ENCODE results near the gene TNNI3K. TPM values are rescaled to one million over a fixed set of nuclear protein-coding genes. Genes with fewer than 3 reads are reported as not detected.

TNNI3K gene
- total RNA-seq, 1 experiment from 2014 or later, result not detected

DNA sequence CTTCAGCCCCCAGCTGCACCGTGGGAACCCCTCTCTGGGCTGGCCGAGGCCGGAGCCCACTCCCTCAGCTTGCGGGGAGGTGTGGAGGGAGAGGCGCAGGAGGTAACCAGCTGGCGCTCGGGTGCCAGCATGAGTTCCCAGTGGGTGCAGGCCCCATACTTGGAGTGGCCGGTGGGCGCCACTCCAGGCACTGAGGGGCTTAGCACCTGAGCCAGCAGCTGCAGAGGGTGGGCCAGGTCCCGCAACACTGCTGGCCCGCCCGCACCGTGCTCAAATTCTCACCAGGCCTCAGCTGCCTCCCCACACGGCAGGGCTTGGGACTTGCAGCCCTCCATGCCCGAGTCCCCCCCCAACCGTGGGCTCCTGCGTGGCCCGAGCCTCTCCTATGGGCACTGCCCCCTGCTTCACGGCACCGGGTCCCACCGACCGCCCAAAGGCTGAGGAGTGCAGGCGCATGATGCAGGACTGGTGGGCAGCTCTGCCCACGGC is 230.1 kb downstream of the TNNI3K start:
- Histone ChIP-seq H4K5ac (ENCODE audit: insufficient read length, low read depth, low read length) (no peak overlapping the region), H2BK20ac (ENCODE audit: low read depth, low read length, poor library complexity, severe bottlenecking) (no peak overlapping the region), H3K9me3 (ENCODE audit: control insufficient read depth, low read depth, low read length) (no peaks in the 10 kb centered on the region), H2AFZ (ENCODE audit: low read length) (no peak overlapping the region), H2BK120ac (ENCODE audit: low read depth, low read length, poor library complexity, severe bottlenecking) (no peak overlapping the region), H2BK12ac (ENCODE audit: insufficient read length, low read depth, low read length) (no peak overlapping the region), H2AK5ac (ENCODE audit: insufficient read length, low read length) (no peak overlapping the region), H3K23me2 (ENCODE audit: insufficient read length, low read depth, low read length, poor library complexity, severe bottlenecking) (no peaks in the 10 kb centered on the region), H4K20me1 (ENCODE audit: control insufficient read depth, insufficient read depth, insufficient read length) (no peaks in the 10 kb centered on the region), H3K27ac (ENCODE audit: insufficient read length, low read depth, low read length) (no peak overlapping the region), H3K4me1 (ENCODE audit: insufficient read depth, low read length) (no peaks in the 10 kb centered on the region), H4K8ac (replicated peaks; ENCODE audit: insufficient read length, low read depth, low read length) (no peak overlapping the region), H3T11ph (ENCODE audit: low read length) (no peak overlapping the region), H3K4ac (ENCODE audit: low read depth, low read length) (no peak overlapping the region), H3K27me3 (ENCODE audit: insufficient read depth, low read length) (no peaks in the 10 kb centered on the region), H3K56ac (ENCODE audit: insufficient read length, low read depth, low read length) (no peak overlapping the region), H4K91ac (ENCODE audit: insufficient read length, low read depth, low read length) (no peak overlapping the region), H2BK15ac (ENCODE audit: low read depth, low read length) (no peak overlapping the region), H3K79me1 (ENCODE audit: insufficient read depth, low read depth, low read length, poor library complexity, severe bottlenecking) (no peaks in the 10 kb centered on the region), H2BK5ac (ENCODE audit: insufficient read length, low read length) (no peak overlapping the region), H3K23ac (ENCODE audit: insufficient read length, low read depth, low read length) (no peak overlapping the region), H3K14ac (ENCODE audit: insufficient read depth, low read length) (no peak overlapping the region), H3K9ac (ENCODE audit: extremely low read depth, insufficient read length, low read length) (no peak overlapping the region), H3K4me2 (ENCODE audit: insufficient read depth, insufficient read length, low read length) (no peak overlapping the region), H3K18ac (ENCODE audit: insufficient read length, low read depth, low read length) (no peak overlapping the region), H3K79me2 (ENCODE audit: insufficient read depth, low read length) (no peaks in the 10 kb centered on the region)
- no peak for DNase-seq
- Mint-ChIP-seq H3K27me3 (ENCODE audit: low read depth) (no peaks in the 10 kb centered on the region), H3K4me3 (no peak overlapping the region), H3K4me1 (peaks cover 18 to 20% of the 10 kb centered on the region in 2 experiments), H3K9me3 (peaks cover 5 to 7% of the 10 kb centered on the region in 2 experiments; a peak in 2 of 5 replicates), H3K27ac (no peak overlapping the region), H3K36me3 (ENCODE audit: insufficient read depth in 1 of 3, low read depth in 3 of 3) (peaks cover 0 to 18% (median 0%) of the 10 kb centered on the region in 3 experiments; a peak in 4 of 7 replicates)
- no CpG with 5 or more reads among the region's 24 CpGs for WGBS (ENCODE audit: extremely low coverage, insufficient read length, low lambda C conversion rate)
- TF ChIP-seq, protein P1, sequence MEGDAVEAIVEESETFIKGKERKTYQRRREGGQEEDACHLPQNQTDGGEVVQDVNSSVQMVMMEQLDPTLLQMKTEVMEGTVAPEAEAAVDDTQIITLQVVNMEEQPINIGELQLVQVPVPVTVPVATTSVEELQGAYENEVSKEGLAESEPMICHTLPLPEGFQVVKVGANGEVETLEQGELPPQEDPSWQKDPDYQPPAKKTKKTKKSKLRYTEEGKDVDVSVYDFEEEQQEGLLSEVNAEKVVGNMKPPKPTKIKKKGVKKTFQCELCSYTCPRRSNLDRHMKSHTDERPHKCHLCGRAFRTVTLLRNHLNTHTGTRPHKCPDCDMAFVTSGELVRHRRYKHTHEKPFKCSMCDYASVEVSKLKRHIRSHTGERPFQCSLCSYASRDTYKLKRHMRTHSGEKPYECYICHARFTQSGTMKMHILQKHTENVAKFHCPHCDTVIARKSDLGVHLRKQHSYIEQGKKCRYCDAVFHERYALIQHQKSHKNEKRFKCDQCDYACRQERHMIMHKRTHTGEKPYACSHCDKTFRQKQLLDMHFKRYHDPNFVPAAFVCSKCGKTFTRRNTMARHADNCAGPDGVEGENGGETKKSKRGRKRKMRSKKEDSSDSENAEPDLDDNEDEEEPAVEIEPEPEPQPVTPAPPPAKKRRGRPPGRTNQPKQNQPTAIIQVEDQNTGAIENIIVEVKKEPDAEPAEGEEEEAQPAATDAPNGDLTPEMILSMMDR (conservative IDR thresholded peaks at IDR 0.05), result no peak
